Endothelial cell of umbilical vein (primary cell): ENCODE data around the gene OGFRL1. TPM values are rescaled to one million over a fixed set of nuclear protein-coding genes. Genes with fewer than 3 reads are reported as not detected.

Experiments used
- BruUV-seq: library from RNA; stranded (reverse); fragments of 400-500 nt; replicated peaks from 2 replicates; lab custom pipeline; 2021; lab: Mats Ljungman, UMichigan
- CTCF ChIA-PET: fragments of 300-600, 350-600 bp; sonication (Branson Sonifier 250); formaldehyde crosslinking; loops from one replicate; lab custom pipeline; 2021; ENCODE audit warnings: antibody characterized with exemption, inconsistent platforms; lab: Charles Lee
- POLR2A ChIA-PET: fragments of 300-600, 350-600 bp; sonication (Branson Sonifier 250); formaldehyde crosslinking; loops from one replicate; lab custom pipeline; 2021; ENCODE audit warnings: antibody characterized with exemption, inconsistent platforms; lab: Charles Lee
- DNase-seq: peaks from one replicate; pipeline ENCODE4 v3.0.0-alpha.2; 2011; ENCODE audit warnings: low read depth, low spot score
- FAIRE-seq: peaks from 2 replicates; lab custom pipeline; 2011; peaks lifted over from hg19 to GRCh38; lab: Jason Lieb, UNC
- H2AFZ ChIP-seq: 2 replicates; pipeline ENCODE4 v1.6.0; 2012; ENCODE audit warnings: low read depth, low read length, control low read depth, inconsistent platforms
- H3K27ac ChIP-seq: 2 replicates; pipeline ENCODE4 v1.5.1; 2011; ENCODE audit warnings: low read depth, mild to moderate bottlenecking, control low read depth, low read length, moderate library complexity; ENCODE audit not compliant: insufficient read depth
- H3K27me3 ChIP-seq, 2 experiments: 2 replicates each; pipeline versions ENCODE4 v1.6.0 to v1.6.1; 2011; ENCODE audit warnings: low read length in 2 of 2, mixed read lengths in 1 of 2; ENCODE audit not compliant: control insufficient read depth in 2 of 2, insufficient read depth in 2 of 2
- H3K36me3 ChIP-seq, 2 experiments: 2 replicates in 1 of 2; 3 replicates in 1 of 2; pipeline ENCODE4 v1.5.1; 2011; ENCODE audit warnings: low read length in 2 of 2, mild to moderate bottlenecking in 1 of 2, moderate library complexity in 1 of 2; ENCODE audit not compliant: control insufficient read depth in 2 of 2, insufficient read depth in 2 of 2; ENCODE audit errors: extremely low read depth in 1 of 2
- H3K4me1 ChIP-seq: 3 replicates; pipeline ENCODE4 v1.5.1; 2011; ENCODE audit warnings: mild to moderate bottlenecking, low read length; ENCODE audit not compliant: control insufficient read depth, insufficient read depth; ENCODE audit errors: extremely low read depth
- H3K4me2 ChIP-seq: 2 replicates; pipeline ENCODE4 v1.6.1; 2011; ENCODE audit warnings: low read length, control low read depth, mixed read lengths; ENCODE audit not compliant: insufficient read depth
- H3K4me3 ChIP-seq, 3 experiments: fragments of 200-600 bp in 1 of 3; sonication (generic), shearing (Covaris generic) in 1 of 3; replicated peaks in 1 of 3; 2 replicates each; pipeline ENCODE4 v1.5.1; 2011 to 2016; ENCODE audit warnings: control low read depth in 3 of 3, low read length in 3 of 3, mild to moderate bottlenecking in 2 of 3, inconsistent platforms in 1 of 3, low read depth in 1 of 3, moderate library complexity in 1 of 3; ENCODE audit not compliant: insufficient read depth in 1 of 3
- H3K79me2 ChIP-seq: 2 replicates; pipeline ENCODE4 v1.6.0; 2012; ENCODE audit warnings: low read length, inconsistent platforms; ENCODE audit not compliant: control insufficient read depth, insufficient read depth
- H3K9ac ChIP-seq: replicated peaks from 2 replicates; pipeline ENCODE3; 2011; ENCODE audit warnings: low read length, control low read depth; ENCODE audit not compliant: insufficient read depth; ENCODE audit errors: extremely low read depth
- H3K9me1 ChIP-seq: replicated peaks from 3 replicates; pipeline ENCODE4 v1.6.0; 2011; ENCODE audit warnings: mild to moderate bottlenecking, low read length; ENCODE audit not compliant: control insufficient read depth, insufficient read depth; ENCODE audit errors: extremely low read depth
- H3K9me3 ChIP-seq: replicated peaks from 2 replicates; pipeline ENCODE4 v1.5.1; 2012; ENCODE audit warnings: low read length, inconsistent platforms; ENCODE audit not compliant: control insufficient read depth, insufficient read depth
- H4K20me1 ChIP-seq: replicated peaks from 2 replicates; pipeline ENCODE3; 2011; ENCODE audit warnings: mild to moderate bottlenecking, low read length; ENCODE audit not compliant: control insufficient read depth, insufficient read depth; ENCODE audit errors: extremely low read depth
- CTCF ChIP-seq, 2 donors: IDR thresholded peaks; 1 replicate in 1 of 2; 2 replicates in 1 of 2; pipeline ENCODE4 v1.5.1; 2011; ENCODE audit warnings: low read length in 2 of 2, mild to moderate bottlenecking in 2 of 2, moderate library complexity in 2 of 2, control low read depth in 1 of 2, inconsistent platforms in 1 of 2, low read depth in 1 of 2; ENCODE audit not compliant: insufficient read depth in 1 of 2; ENCODE audit errors: extremely low read depth in 1 of 2
- EZH2 ChIP-seq: IDR thresholded peaks from 2 replicates; pipeline ENCODE4 v1.6.1; 2012; ENCODE audit warnings: borderline replicate concordance, low read depth, mild to moderate bottlenecking, moderate library complexity, low read length, inconsistent platforms; ENCODE audit not compliant: severe bottlenecking
- FOS ChIP-seq: IDR thresholded peaks from 2 replicates; pipeline ENCODE4 v1.6.1; 2011; ENCODE audit warnings: mild to moderate bottlenecking, low read length, moderate library complexity, borderline replicate concordance; ENCODE audit not compliant: insufficient read depth
- GATA2 ChIP-seq: IDR thresholded peaks from 2 replicates; pipeline ENCODE4 v1.7.0; 2011; ENCODE audit warnings: low read depth, mild to moderate bottlenecking, moderate library complexity, mixed read lengths, low read length; ENCODE audit not compliant: insufficient read length, insufficient read depth
- JUN ChIP-seq: IDR thresholded peaks from 2 replicates; pipeline ENCODE4 v1.6.1; 2011; ENCODE audit warnings: borderline replicate concordance, low read depth; ENCODE audit not compliant: insufficient read length, insufficient read depth
- MAX ChIP-seq: IDR thresholded peaks from 2 replicates; pipeline ENCODE4 v1.6.1; 2011; ENCODE audit not compliant: insufficient read depth, insufficient read length
- MYC ChIP-seq: IDR thresholded peaks from one replicate; pipeline ENCODE4 v1.6.1; 2011; ENCODE audit warnings: mild to moderate bottlenecking, low read depth, low read length
- POLR2A ChIP-seq: IDR thresholded peaks from 2 replicates; pipeline ENCODE4 v1.6.1; 2012; ENCODE audit warnings: low read depth, mild to moderate bottlenecking, control low read depth, low read length
- POLR2AphosphoS5 ChIP-seq: IDR thresholded peaks from 2 replicates; pipeline ENCODE4 v1.6.1; 2012; ENCODE audit warnings: low read depth, mild to moderate bottlenecking, control low read depth, low read length, moderate library complexity; ENCODE audit not compliant: insufficient read depth
- dilution Hi-C: fragments of 300-500 bp; cut with MboI; formaldehyde crosslinking; loops from one replicate; pipeline ENCODE4 v1.15.0; 2019; ENCODE audit warnings: low sequenced_read_pairs; ENCODE audit not compliant: extremely low pct_ligation_motif_present
- intact Hi-C: fragments of 100-400 bp; cut with micrococcal nuclease; formaldehyde crosslinking; loops from one replicate; pipeline ENCODE4 v1.10.0; 2022
- polyA plus RNA-seq, 4 experiments: library from polyadenylated mRNA; depleted of rRNA in 3 of 4; stranded (reverse) in 3 of 4; unstranded in 1 of 4; fragments of >200 nt; gene quantifications; 2 replicates each; pipeline versions ENCODE4 v1.2.1 to v1.2.3, GENCODE V29; 2011 to 2012; ENCODE audit warnings: missing spikeins in 1 of 4
- total RNA-seq: library from RNA; stranded (reverse); gene quantifications from 2 replicates; pipeline ENCODE4 v1.2.3, GENCODE V29; 2021

The OGFRL1 gene
- total and polyA plus RNA-seq, 2 donors (not counting 3 experiments of a cell fraction or from before 2014, with no cell fraction given): 3.4 to 19.4 TPM

- Histone ChIP-seq H4K20me1 (no peaks in the 10 kb centered on the region), H3K4me1 (peaks cover 51% of the 10 kb centered on the region), H3K9me1 (no peaks in the 10 kb centered on the region), H2AFZ (no peak overlapping the region), H3K27ac (no peak overlapping the region), H3K27me3 (no peaks in the 10 kb centered on the region), H3K36me3 (no peaks in the 10 kb centered on the region), H3K9ac (no peak overlapping the region), H3K4me2 (no peak overlapping the region), H3K79me2 (no peaks in the 10 kb centered on the region), H3K4me3 (no peak overlapping the region), H3K9me3 (no peaks in the 10 kb centered on the region)
- DNase-seq: no peak
- POLR2A ChIA-PET: interaction anchor here (0.9 to 1.6 kb wide), 2 partner anchors 36 to 38 kb away, joined by 3 to 11 read pairs; no protein-coding TSS in a partner anchor
- no peak for FAIRE-seq
- TF ChIP-seq POLR2AphosphoS5 (no peak), GATA2 (no peak), POLR2A (no peak), JUN (no peak), CTCF (IDR thresholded peaks at IDR 0.05; ENCODE audit: extremely low read depth in 1 of 2, insufficient read depth in 1 of 2, low read depth in 1 of 2, low read length in 2 of 2) (no peak), MYC (no peak), MAX (no peak), FOS (no peak), EZH2 (no peak)
- CTCF ChIA-PET: interaction anchor here (1.4 kb wide), 1 partner anchor 62 kb away, joined by 4 read pairs; no protein-coding TSS in a partner anchor
- BruUV-seq: no TSS peak
- intact Hi-C loops: no loop called here
- dilution Hi-C loops: no loop called here
Observed at GRCh38 chr6:71252410-71252809, 36.2 kb upstream of the OGFRL1 start.
